Astrocyte of the cerebellum (primary cell): Measurements from ENCODE around the gene EPHB2.

ENCODE experiments used
- DNase-seq: peaks from one replicate; pipeline ENCODE4 v3.0.0-alpha.2; 2011; ENCODE audit warnings: low read depth
- H3K4me3 ChIP-seq: 2 replicates; pipeline ENCODE4 v1.5.1; 2011; ENCODE audit warnings: mild to moderate bottlenecking, low read depth, low read length, moderate library complexity
- in situ Hi-C: cut with HindIII; loops from 2 replicates; pipeline ENCODE4 v1.10.0; 2017; ENCODE audit warnings: low sequenced_read_pairs
- TF ChIP-seq, protein P1 (sequence below): IDR thresholded peaks from 2 replicates; pipeline ENCODE4 v1.5.1; 2012; ENCODE audit warnings: low read length, low read depth, moderate library complexity, mild to moderate bottlenecking; ENCODE audit errors: missing control alignments

The EPHB2 gene

DNA sequence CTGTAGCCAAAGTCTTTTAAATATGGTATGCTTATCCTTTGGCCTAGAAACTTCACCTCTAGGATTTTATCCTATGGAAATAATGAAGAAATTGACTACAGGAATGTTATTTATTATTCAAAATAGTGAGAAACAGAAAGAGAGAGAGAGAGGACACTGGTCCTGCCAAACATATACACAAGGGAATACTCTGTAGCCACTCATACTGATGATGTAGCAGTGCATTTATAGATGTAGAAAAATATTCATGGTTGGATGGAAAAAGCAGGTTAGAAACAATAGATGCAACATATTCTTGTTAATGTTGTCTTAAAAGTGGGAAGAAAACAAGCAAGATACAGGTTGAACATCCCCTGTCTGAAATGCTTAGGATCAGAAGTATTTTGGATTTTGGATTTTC lies 22.2 kb upstream of the EPHB2 start:
- no peak for DNase-seq
- TF ChIP-seq, protein P1, sequence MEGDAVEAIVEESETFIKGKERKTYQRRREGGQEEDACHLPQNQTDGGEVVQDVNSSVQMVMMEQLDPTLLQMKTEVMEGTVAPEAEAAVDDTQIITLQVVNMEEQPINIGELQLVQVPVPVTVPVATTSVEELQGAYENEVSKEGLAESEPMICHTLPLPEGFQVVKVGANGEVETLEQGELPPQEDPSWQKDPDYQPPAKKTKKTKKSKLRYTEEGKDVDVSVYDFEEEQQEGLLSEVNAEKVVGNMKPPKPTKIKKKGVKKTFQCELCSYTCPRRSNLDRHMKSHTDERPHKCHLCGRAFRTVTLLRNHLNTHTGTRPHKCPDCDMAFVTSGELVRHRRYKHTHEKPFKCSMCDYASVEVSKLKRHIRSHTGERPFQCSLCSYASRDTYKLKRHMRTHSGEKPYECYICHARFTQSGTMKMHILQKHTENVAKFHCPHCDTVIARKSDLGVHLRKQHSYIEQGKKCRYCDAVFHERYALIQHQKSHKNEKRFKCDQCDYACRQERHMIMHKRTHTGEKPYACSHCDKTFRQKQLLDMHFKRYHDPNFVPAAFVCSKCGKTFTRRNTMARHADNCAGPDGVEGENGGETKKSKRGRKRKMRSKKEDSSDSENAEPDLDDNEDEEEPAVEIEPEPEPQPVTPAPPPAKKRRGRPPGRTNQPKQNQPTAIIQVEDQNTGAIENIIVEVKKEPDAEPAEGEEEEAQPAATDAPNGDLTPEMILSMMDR: no peak
- in situ Hi-C loops: no loop called here
- no peak overlapping the region for H3K4me3 ChIP-seq

DNA sequence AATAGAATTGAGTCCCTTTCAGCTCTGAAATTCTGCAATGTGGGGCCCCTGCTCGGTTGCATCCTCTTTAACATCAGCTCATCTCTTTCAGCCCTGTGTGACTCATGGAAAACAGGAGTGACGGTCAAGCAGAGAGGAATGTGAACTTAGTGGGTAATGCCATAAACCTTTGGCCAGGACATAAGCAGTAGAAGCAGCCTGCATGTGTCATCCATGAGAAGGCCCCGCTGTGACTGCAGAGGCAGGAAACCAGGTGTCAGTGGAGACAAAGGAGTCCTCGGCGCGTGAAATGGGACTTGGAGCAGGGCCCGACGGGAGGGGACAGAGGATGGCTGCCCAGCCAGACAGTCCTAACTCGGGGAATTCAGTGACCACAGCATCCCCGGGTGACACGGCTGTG lies 21.1 kb upstream of the EPHB2 start:
- DNase-seq: peak; percentile 65
- TF ChIP-seq, protein P1: no peak
- in situ Hi-C loops: no loop called here
- no peak overlapping the region for H3K4me3 ChIP-seq

DNA sequence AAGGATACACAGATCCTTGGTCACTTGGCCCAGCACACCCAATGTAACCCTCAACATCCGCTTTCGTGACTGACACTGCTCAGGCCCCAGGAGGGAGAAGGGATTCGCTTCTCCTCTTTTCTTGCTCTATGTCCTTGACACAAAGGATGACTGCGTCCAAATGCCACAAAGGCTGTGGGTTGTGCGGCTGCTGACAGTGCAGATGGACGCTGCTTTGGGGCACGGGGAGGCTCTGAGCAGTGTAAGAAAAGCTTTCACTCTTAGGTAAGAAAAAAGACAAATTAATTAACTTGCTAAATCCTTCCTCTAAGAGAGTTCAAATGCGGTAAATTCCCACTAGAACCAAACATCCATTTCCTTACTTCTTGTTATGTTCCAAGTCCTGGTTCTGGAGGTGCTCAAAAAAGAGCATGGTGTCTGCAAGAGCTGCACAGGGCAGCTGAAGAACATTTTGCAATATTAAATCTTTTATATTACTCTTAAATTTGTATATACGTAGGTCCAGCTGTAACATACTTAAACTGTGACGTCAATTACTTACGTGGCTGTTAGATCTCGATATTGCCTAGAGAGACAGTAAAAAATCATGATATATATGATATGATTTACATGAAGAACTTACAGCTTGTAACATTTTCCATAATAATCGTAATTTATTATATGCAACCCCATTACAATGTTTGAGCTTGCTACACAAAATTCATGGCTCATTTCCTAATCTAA lies 19.4 kb upstream of the EPHB2 start:
- in situ Hi-C loops: no loop called here
- no peak overlapping the region for H3K4me3 ChIP-seq
- no peak for DNase-seq
- TF ChIP-seq, protein P1: no peak

DNA sequence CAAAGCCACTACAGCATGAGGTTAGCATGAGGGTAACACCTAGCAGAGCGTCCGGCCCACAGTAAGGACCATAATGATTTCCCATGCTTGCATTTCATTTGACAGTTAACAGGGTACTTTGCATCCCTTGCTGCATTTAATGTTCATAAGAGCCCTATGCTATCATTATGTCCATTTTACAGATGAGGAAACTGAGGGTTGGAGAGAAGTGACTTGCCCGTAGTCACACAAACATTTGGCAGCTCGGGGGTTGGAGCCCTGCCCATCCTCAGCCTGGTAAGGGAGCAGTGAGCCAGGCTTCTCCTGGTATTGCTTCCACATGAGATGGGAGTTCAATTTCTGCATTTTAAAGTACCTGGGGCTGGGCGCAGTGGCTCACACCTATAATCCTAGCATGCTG lies 16.5 kb upstream of the EPHB2 start:
- TF ChIP-seq, protein P1: no peak
- in situ Hi-C loops: no loop called here
- no peak for DNase-seq
- H3K4me3 ChIP-seq: no peak overlapping the region

DNA sequence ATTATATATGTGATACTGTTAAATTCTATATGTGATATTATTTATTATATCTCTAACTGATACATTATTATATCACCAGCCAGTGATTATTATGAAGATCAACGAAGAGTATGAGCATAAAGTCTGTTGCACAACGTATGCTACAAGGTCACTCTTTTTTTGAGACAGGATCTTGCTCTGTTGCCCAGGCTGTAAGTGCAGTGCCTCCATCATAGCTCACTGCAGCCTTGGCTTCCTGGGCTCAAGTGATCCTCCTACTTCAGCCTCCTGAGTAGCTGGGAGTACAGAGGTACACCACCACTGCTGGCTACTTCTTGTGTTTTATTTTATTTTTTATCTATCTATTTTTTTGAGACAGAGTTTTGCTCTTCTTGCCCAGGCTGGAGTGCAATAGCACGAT lies 14.0 kb upstream of the EPHB2 start:
- in situ Hi-C loops: no loop called here
- no peak overlapping the region for H3K4me3 ChIP-seq
- no peak for DNase-seq
- TF ChIP-seq, protein P1: no peak

DNA sequence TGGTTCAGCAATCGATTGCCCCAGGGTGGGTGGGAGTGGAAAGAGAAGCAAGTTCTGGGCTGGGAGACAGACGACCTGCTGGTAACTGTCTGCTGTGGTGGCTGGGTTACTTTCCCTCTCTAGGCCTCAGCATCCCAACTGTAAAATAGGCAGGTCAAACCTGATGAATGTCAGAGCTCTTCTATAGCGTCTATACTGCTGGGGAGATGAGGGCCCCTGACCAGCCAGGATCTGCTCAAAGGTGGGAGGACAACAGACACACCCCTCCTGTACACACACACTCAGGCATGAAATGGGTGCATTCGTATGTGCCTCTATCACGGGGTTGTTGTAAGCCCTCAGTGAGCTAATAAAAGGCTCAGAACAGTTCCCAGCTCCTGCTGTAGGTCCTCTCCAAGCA lies 12.7 kb upstream of the EPHB2 start:
- TF ChIP-seq, protein P1: no peak
- H3K4me3 ChIP-seq: no peak overlapping the region
- in situ Hi-C loops: no loop called here
- no peak for DNase-seq
